Fibroblast of villous mesenchyme (primary cell): ENCODE data around the gene GBP5. TPM values are rescaled to one million over a fixed set of nuclear protein-coding genes. Genes with fewer than 3 reads are reported as not detected.
"Not testable (repeated sequence)": the region's sequence is repeated elsewhere in the genome, so short reads cannot be mapped to it uniquely, and the experiment has no call there.

Source experiments
- DNase-seq: peaks from one replicate; pipeline ENCODE4 v3.0.0-alpha.2; 2010; ENCODE audit warnings: low read depth
- H3K4me3 ChIP-seq: 2 replicates; pipeline ENCODE4 v1.5.1; 2011; ENCODE audit warnings: low read depth, mild to moderate bottlenecking, low read length
- CTCF ChIP-seq: IDR thresholded peaks from 2 replicates; pipeline ENCODE4 v1.5.1; 2012; ENCODE audit warnings: low read depth, mild to moderate bottlenecking, low read length; ENCODE audit not compliant: insufficient read depth
- total RNA-seq: library from RNA; depleted of rRNA; stranded (reverse); fragments of >200 nt; gene quantifications from 2 replicates; pipeline ENCODE4 v1.2.3, GENCODE V29; 2012

GBP5 gene
- total RNA-seq, 1 donor: under 0.01 TPM

GRCh38 chr1:89291276-89291675 is 18.6 kb upstream of the GBP5 start:
- H3K4me3 ChIP-seq: no peak overlapping the region
- no peak for DNase-seq
- no peak for TF ChIP-seq CTCF

- no peak for DNase-seq
- H3K4me3 ChIP-seq: no peak overlapping the region
- no peak for TF ChIP-seq CTCF
These were observed 15.3 kb upstream of the GBP5 start for GRCh38 chr1:89288051-89288340.

- no peak for DNase-seq
- H3K4me3 ChIP-seq: no peak overlapping the region
- no peak for TF ChIP-seq CTCF
These were observed 14.8 kb upstream of the GBP5 start for GRCh38 chr1:89287181-89288050.

GRCh38 chr1:89286549-89287180 is 14.0 kb upstream of the GBP5 start:
- no peak overlapping the region for H3K4me3 ChIP-seq
- no peak for TF ChIP-seq CTCF
- no peak for DNase-seq

- no peak for TF ChIP-seq CTCF
- DNase-seq: no peak
- H3K4me3 ChIP-seq: no peak overlapping the region
These were observed 13.2 kb upstream of the GBP5 start for GRCh38 chr1:89285745-89286380.

GRCh38 chr1:89284078-89284763 is 11.6 kb upstream of the GBP5 start:
- not testable (repeated sequence) for H3K4me3 ChIP-seq, DNase-seq

GRCh38 chr1:89280766-89281165 is 8.1 kb upstream of the GBP5 start:
- H3K4me3 ChIP-seq: no peak overlapping the region
- no peak for DNase-seq
- TF ChIP-seq CTCF: no peak
